HepG2 (cell line): ENCODE measurements around the gene PRKACG.

Experiments
- CBX2 ChIP-seq, 2 experiments: fragments of 200-600 bp in 1 of 2; sonication (generic); formaldehyde crosslinking in 1 of 2; IDR thresholded peaks; 2 replicates each; pipeline versions ENCODE4 v1.7.0 to v1.8.1; 2018 to 2022; ENCODE audit warnings: low read depth in 2 of 2, low read length in 1 of 2, mild to moderate bottlenecking in 1 of 2, missing genetic modification reagents in 1 of 2
- RNF2 ChIP-seq: fragments of 450-650 bp; conservative IDR thresholded peaks from 2 replicates; pipeline ENCODE4 v1.6.1; 2016; ENCODE audit warnings: low read depth
- ZNF703 ChIP-seq: sonication (generic); formaldehyde crosslinking; IDR thresholded peaks from 2 replicates; pipeline ENCODE4 v1.5.1; 2020; ENCODE audit warnings: missing genetic modification reagents, mild to moderate bottlenecking, moderate library complexity, borderline replicate concordance

DNA sequence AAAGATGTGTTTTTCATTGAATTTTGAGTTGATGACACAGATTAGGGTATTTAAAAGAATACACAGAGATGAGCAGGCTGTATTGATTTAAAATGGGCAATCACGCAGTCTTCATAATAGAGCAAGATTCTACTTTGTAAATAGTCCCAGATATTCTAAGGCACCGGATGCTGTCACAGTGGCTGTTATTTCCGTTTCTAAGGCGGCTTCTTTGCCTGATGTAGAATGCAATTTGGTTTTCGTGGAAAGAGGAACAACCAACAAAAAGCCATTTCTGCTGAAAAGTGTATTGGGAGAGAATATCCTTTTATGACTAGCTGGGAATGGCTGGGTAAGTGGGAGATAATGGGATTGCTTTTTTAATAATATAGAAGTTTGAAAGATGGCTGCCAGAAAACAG, 17.5 kb downstream of the PRKACG start:
- TF ChIP-seq RNF2 (no peak), CBX2 (IDR thresholded peaks at IDR 0.05; ENCODE audit: low read depth, low read length) (no peak), CBX2 (CRISPR knock-in tag; IDR thresholded peaks at IDR 0.05; ENCODE audit: low read depth) (no peak), ZNF703 (no peak)
